Activated CD4-positive, alpha-beta T cell treated with anti-CD3 and anti-CD28 coated beads, Interleukin-2, amount 50 U/mL, for 4 hours (primary cell): Measurements from ENCODE around the gene ACTN2.

Experiments used
- DNase-seq, 2 experiments: peaks; one replicate each; pipeline ENCODE4 v3.0.0-alpha.2; 2020

ACTN2 gene

GRCh38 chr1:236744533-236744932 is 58.2 kb downstream of the ACTN2 start:
- DNase-seq, result no peak

GRCh38 chr1:236746785-236747184 is 60.5 kb downstream of the ACTN2 start:
- no peak for DNase-seq

DNA sequence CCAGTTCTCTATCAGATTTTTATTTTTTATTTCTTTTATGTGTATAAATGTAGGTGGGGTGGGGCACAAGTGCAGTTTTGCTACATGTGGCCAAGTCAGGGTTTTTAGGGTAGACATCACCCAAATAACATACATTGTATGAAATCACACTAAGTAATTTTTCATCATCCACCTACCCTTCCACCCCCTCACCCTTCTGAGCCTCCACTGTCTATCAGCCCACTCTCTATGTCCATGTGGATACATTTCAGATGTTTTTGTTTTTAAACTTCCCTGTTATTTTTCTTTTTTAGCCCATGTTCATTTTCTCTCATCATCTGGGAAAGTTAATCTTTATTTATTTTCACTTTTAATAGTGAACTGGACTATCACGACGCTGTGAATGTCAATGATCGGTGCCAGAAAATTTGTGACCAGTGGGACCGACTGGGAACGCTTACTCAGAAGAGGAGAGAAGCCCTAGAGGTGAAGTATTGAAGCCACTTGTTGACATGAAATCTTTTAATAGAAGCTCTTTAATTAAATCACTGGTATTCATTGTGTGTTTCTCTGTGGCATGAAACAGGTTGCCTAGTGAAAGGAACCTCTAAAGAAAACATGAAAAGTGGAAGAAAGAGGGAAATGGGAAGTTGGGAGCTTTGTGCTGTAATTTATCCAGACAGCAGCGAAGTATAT is 61.1 kb downstream of the ACTN2 start:
- DNase-seq, result no peak

DNA sequence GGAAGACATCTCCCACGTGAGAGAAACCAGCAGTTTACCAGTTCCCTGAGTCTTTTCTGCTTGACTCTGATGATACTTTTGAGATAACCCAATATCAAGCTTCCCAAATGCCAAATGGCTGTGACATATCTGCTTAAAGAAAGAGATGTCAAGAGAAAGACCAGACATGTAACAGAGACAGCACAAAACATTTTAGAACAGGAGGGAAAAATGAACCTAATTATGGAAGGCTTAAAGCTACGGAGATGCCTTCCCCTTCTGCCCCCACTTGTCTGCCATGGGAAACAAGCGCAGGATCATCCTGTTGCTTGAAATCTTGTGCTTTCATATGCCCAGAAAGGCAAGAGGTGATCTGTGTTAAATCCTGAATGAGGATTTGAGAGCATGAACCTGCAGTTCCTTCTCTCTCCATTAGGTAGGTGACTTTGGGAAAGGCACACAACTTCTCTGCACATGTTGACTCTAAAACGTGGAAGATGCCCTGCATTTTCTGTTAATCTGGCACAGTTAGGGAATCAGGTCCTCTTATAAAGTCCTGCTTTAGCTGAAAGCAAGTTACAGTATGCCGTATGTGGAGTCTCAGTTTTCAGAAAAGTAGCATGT is 62.1 kb downstream of the ACTN2 start:
- no peak for DNase-seq

DNA sequence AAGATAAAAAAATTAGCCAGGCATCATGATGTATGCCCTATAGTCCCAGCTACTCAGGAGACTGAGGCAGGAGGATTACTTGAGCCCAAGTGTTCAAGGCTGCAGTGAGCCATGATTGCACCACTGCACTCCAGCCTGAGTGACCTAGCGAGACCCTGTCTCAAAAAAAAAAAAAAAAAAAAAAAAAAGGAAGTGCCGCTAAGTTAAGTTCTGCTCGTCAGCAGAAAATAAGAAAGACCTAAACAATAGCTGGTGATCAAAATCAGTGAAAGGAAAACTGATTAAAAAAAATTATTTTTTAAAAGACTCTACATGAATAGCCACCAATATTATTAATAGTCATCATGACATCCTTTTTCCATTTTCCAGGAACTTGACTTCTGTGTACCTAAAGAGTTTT is 64.6 kb downstream of the ACTN2 start:
- DNase-seq, result no peak

DNA sequence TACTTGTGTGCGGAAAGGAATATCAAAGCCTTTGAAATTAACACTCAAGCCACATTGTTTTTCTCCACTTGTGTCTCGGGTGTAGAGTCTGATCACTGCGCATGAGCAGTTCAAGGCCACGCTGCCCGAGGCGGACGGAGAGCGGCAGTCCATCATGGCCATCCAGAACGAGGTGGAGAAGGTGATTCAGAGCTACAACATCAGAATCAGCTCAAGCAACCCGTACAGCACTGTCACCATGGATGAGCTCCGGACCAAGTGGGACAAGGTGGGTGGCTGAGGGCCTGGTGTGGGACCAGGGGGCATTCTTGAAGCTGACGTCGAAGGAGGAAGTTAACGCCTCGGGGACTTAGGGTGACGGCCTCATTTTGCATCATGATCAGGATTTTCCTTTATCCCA is 65.1 kb downstream of the ACTN2 start:
- no peak for DNase-seq

GRCh38 chr1:236751935-236752334 is 65.6 kb downstream of the ACTN2 start:
- DNase-seq, result no peak

GRCh38 chr1:236753516-236753915 is 67.2 kb downstream of the ACTN2 start:
- DNase-seq, result no peak

DNA sequence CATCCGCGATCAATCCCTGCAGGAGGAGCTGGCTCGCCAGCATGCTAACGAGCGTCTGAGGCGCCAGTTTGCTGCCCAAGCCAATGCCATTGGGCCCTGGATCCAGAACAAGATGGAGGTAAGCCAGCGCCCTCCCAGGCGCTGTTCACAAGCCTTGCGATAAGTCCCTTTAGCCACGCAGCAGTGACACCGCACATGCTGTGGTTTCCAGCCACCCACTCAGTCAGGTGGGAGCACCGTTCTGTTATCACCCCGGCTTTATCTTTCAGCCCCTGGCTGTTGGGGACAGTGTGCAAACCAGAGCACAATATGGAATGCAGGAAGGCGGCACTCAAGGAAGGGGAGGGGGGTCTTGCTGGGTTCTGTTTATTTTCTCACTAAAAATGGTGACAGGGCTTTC is 67.7 kb downstream of the ACTN2 start:
- no peak for DNase-seq

DNA sequence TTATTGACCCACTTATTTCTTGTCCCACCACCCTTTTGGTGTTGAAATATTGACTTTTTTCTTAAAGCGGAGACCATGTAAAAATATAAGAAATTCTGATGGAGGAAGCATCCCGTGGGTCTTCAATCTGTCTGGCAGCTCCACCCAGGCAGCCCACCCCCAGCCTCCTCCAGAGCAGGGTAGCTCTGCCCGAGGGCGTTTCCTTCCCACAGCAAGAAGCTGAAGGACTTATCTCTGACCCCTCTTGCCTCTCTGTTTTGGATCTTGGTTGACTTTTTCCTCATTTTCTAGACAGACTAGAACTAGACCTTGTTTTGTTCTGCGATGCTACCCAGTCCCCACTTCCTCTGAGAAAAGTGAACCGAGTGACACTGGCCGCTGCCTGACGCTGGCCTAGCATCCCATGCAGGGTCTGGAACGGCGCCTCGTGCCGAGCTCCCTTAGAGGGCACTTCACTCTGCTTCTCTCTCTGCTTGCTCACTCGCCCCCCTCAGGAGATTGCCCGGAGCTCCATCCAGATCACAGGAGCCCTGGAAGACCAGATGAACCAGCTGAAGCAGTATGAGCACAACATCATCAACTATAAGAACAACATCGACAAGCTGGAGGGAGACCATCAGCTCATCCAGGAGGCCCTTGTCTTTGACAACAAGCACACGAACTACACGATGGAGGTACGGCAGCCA is 68.4 kb downstream of the ACTN2 start:
- no peak for DNase-seq

GRCh38 chr1:236757640-236758039 is 71.3 kb downstream of the ACTN2 start:
- no peak for DNase-seq

DNA sequence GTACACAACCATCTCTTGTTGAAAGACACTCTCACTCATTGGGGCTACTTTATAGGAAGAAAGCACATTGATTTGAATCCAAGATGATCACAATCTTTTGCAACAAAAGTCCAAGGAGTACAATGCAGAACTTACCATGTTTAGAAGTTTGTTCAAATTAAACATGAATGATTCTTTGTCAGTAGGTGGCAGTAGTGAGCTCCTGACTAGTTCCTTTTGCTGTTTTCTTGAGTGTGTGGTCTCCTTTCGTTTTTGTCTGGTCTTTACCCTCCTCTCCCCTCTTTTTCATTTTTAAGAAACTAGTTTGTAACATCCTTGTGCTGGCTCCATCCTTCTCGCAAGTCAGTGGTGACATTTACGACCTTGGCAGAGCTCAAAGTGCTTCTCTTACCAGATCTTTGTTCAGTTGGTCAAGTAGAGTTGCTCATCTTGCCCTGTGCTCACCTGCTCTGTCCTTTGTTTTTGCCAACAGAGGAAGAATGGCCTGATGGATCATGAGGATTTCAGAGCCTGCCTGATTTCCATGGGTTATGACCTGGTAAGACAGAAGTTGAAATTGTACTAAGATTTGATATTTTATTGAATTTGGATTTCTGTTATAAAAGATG is 73.1 kb downstream of the ACTN2 start:
- DNase-seq, result no peak

- no peak for DNase-seq
These were observed 74.2 kb downstream of the ACTN2 start for GRCh38 chr1:236760480-236760879.

GRCh38 chr1:236760986-236761385 is 74.7 kb downstream of the ACTN2 start:
- DNase-seq, result no peak

DNA sequence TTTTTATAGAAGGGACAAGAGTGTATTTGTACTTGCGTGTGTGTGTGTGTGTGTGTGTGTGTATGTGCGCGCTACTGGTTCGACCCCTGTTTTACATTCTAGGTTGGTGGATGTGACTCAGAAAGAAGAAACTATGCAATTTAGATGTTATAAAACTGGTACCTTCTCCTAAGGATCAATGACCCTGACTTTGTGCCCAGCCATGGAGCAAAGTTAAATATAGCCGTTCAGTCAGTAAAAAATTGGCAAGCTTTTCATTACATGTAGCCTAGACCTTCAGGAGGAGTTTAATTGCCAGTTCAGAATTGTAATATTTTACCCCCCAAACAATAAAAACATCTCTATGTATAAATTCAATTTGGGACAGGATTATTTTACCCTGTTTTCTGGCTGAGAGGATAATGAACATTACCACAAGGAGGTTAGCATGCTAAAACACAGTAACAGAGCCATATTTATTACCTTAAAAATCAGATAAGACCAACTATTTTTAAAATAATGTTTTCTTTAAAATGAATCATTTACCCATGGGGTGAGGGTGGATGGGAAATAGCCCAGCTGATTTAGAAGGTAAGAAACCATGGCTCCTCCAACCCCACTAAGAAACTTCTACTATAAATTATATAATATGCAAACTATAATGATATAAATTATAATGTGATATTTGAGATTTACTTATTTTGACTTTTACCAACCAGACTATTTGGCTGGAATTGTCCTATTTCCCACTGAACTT is 75.3 kb downstream of the ACTN2 start:
- no peak for DNase-seq

DNA sequence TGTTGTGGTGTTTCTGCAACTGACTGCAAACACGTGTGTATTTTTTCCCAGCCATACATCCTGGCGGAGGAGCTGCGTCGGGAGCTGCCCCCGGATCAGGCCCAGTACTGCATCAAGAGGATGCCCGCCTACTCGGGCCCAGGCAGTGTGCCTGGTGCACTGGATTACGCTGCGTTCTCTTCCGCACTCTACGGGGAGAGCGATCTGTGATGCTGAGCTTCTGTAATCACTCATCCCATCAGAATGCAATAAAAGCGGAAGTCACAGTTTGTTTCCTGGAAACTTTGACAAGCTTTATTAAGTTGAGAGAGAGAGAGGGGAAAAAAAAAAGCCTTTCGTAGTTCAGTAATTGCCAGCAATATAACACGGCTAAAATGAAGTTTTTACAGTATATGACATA is 76.1 kb downstream of the ACTN2 start:
- DNase-seq, result no peak

GRCh38 chr1:236765831-236766230 is 79.5 kb downstream of the ACTN2 start:
- DNase-seq, result no peak

DNA sequence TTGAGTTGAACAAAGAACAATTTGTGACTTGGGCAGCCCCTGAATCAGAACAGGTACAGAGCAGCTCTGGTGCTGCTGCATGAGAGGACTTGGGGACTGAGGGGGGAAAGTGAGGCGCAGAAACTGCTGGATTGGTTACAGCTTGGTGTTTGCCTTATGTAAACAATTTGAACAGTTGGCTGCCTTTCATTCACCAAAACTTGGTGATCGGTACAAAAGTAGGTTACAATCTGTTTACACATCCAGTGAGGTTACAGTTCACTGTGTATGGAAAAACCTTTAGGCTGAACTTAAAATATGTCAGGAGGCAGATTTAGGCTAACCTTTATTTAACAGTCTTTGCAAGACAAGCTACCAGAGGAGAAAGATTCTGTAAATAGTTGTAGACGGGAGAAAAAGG is 80.2 kb downstream of the ACTN2 start:
- DNase-seq, result no peak

DNA sequence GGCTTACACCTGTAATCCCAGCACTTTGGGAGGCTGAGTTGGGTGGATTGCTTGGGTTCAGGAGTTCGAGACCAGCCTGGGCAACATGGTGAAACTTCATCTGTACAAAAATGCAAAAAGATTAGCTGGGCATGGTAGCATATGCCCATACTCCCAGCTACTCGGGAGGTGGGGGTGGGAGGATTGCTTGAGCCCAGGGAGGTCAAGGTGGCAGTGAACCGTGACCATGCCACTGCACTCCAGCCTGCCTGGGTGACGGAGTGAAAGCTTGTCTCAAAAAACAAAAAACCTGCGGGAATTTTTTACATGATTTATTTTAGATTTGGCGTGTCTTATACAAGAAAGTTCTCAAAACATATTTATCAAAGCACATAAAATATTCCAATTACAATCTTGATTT is 81.0 kb downstream of the ACTN2 start:
- no peak for DNase-seq

- DNase-seq, result no peak
These were observed 82.3 kb downstream of the ACTN2 start for GRCh38 chr1:236768601-236769000.

GRCh38 chr1:236773919-236774318 is 87.6 kb downstream of the ACTN2 start:
- no peak for DNase-seq

GRCh38 chr1:236774926-236775325 is 88.6 kb downstream of the ACTN2 start:
- DNase-seq, result no peak

- no peak for DNase-seq
These were observed 93.0 kb downstream of the ACTN2 start for GRCh38 chr1:236779312-236779711.
